ENCODE results near the gene BMAL1.
A peak's percentile ranks its signal among the peaks of the same experiment; 100 is the strongest.

Gene BMAL1

DNA sequence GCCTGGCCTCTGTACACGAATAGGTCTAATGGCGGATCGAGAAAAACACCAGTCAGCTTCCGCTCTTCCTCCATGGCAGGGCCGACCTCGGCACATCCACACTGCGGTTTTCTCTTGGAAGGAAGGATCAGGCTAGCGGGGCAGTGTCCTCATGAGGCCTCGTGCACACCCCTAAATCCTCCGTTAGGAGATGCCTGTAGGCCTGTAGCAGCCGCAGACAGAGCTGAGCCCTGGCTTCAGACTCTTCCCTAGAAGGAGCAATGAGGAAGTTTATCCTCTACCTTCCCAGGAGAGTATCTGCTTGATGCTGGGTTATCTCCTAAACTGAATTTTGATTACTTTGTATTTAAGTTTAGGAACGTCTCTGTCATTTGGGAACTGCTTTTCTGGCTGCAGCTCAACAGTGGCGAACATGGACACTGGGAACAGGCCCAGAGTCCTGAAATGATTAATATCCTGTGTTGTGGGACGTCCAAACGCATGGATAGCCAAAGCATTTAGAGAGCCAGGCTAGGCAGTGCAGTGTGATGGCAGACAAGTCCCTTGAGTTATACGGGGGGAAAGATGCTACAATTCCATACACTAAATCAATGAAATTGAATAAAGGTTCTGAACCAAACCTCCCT lies 16.5 kb upstream of the BMAL1 start:
- Histone ChIP-seq H3K9ac (ENCODE audit: low read depth in 1 of 2, low read length in 2 of 2) (no peak overlapping the region), H3K4me3 (ENCODE audit: low read depth in 1 of 2, low read length in 2 of 2) (no peak overlapping the region), H3K36me3 (ENCODE audit: control insufficient read depth in 1 of 2, insufficient read depth in 2 of 2, low read length in 2 of 2) (no peaks in the 10 kb centered on the region), H3K4me1 (ENCODE audit: control insufficient read depth in 1 of 2, insufficient read depth in 2 of 2, low read length in 2 of 2) (peaks cover 12 to 21% of the 10 kb centered on the region in 2 donors), H3K27ac (ENCODE audit: low read depth, low read length) (peak overlapping the region; percentile 41), H3K9me3 (ENCODE audit: control insufficient read depth in 1 of 2, low read length in 2 of 2) (no peaks in the 10 kb centered on the region), H3K27me3 (ENCODE audit: control insufficient read depth in 1 of 2, insufficient read depth in 2 of 2, low read length in 2 of 2) (no peaks in the 10 kb centered on the region)

DNA sequence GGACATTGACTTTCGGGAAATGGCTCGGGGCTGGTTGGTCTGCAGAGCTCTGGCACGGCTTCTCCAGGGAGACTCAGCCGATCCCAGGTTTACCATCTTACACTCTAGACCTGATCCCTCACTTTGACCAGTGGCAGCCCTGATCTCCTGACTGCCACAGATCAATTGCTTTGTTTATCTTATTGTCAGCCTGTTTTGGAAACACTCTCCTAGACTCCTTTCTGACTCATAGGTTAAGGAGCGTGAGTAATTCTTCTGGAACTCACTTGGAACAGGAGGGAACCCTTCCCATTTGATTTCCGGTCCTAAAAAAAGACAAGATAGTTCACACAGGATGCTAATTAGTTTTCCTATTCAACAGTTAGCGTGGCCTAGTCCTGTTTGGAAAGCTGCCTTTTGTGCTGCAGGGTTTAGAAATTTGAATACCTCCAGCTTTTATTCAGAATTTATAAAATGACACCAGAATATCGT lies 16.0 kb upstream of the BMAL1 start:
- H3K27me3 ChIP-seq (ENCODE audit: control insufficient read depth in 1 of 2, insufficient read depth in 2 of 2, low read length in 2 of 2): no peaks in the 10 kb centered on the region
- H3K4me3 ChIP-seq (ENCODE audit: low read depth in 1 of 2, low read length in 2 of 2): no peak overlapping the region

DNA sequence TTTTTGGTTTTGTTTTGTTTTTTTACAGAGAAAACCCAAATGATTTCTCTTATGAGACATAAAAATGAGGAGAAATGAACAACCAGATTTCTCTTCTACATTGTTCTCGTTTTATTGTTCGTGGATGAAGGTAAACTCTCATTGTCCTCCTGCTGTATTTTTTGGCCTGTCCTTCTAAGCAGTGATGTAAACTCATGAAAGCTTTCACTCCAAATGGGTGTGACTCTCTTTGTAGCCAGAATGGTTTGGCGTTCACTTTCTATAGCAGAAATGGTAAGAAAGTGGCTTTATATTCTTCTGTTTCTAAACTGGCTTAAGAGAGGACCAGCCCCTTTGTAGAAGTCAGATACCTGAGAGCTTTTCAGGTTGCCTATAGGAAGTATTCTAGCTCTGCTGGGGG lies 15.5 kb upstream of the BMAL1 start:
- H3K4me3 ChIP-seq (ENCODE audit: low read depth in 1 of 2, low read length in 2 of 2): no peak overlapping the region
- H3K36me3 ChIP-seq (ENCODE audit: control insufficient read depth in 1 of 2, insufficient read depth in 2 of 2, low read length in 2 of 2): no peaks in the 10 kb centered on the region
- H3K9ac ChIP-seq (ENCODE audit: low read depth in 1 of 2, low read length in 2 of 2): no peak overlapping the region
- no peaks in the 10 kb centered on the region for H3K9me3 ChIP-seq (ENCODE audit: control insufficient read depth in 1 of 2, low read length in 2 of 2)
- no peaks in the 10 kb centered on the region for H3K27me3 ChIP-seq (ENCODE audit: control insufficient read depth in 1 of 2, insufficient read depth in 2 of 2, low read length in 2 of 2)
- H3K27ac ChIP-seq (ENCODE audit: low read depth, low read length): no peak overlapping the region
- H3K4me1 ChIP-seq (ENCODE audit: control insufficient read depth in 1 of 2, insufficient read depth in 2 of 2, low read length in 2 of 2): peaks cover 12 to 21% of the 10 kb centered on the region in 2 donors

More for the DNA sequence above, 16.0 kb upstream of the BMAL1 start:
- H3K4me1 ChIP-seq (ENCODE audit: control insufficient read depth in 1 of 2, insufficient read depth in 2 of 2, low read length in 2 of 2): peaks cover 12 to 21% of the 10 kb centered on the region in 2 donors
- H3K27ac ChIP-seq (ENCODE audit: low read depth, low read length): no peak overlapping the region
- no peaks in the 10 kb centered on the region for H3K36me3 ChIP-seq (ENCODE audit: control insufficient read depth in 1 of 2, insufficient read depth in 2 of 2, low read length in 2 of 2)
- no peak overlapping the region for H3K9ac ChIP-seq (ENCODE audit: low read depth in 1 of 2, low read length in 2 of 2)
- no peaks in the 10 kb centered on the region for H3K9me3 ChIP-seq (ENCODE audit: control insufficient read depth in 1 of 2, low read length in 2 of 2)

DNA sequence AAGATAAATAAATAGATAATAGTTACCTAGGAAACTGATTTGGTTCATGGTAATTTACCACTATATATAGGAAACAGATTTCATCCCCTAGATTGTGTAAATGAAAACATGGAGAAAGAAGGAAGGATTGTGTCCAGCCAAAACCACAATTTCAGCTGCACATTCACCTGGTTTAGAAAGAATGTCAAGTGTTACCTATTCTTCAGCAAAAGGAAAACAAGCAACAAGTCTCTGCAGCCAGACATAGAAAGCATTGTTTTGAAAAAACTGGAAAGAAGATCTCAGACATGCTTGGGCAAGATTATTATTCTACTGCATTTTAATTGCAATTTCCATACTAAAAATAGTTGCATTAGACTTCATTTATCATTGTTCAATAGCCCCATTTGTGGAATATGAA lies 8.8 kb upstream of the BMAL1 start:
- Histone ChIP-seq H3K36me3 (ENCODE audit: control insufficient read depth in 1 of 2, insufficient read depth in 2 of 2, low read length in 2 of 2) (no peaks in the 10 kb centered on the region), H3K9ac (ENCODE audit: low read depth in 1 of 2, low read length in 2 of 2) (no peak overlapping the region), H3K27ac (ENCODE audit: low read depth, low read length) (no peak overlapping the region), H3K9me3 (ENCODE audit: control insufficient read depth in 1 of 2, low read length in 2 of 2) (no peaks in the 10 kb centered on the region), H3K27me3 (ENCODE audit: control insufficient read depth in 1 of 2, insufficient read depth in 2 of 2, low read length in 2 of 2) (no peaks in the 10 kb centered on the region), H3K4me1 (ENCODE audit: control insufficient read depth in 1 of 2, insufficient read depth in 2 of 2, low read length in 2 of 2) (peaks cover 3 to 10% of the 10 kb centered on the region in 2 donors), H3K4me3 (ENCODE audit: low read depth in 1 of 2, low read length in 2 of 2) (no peak overlapping the region)

DNA sequence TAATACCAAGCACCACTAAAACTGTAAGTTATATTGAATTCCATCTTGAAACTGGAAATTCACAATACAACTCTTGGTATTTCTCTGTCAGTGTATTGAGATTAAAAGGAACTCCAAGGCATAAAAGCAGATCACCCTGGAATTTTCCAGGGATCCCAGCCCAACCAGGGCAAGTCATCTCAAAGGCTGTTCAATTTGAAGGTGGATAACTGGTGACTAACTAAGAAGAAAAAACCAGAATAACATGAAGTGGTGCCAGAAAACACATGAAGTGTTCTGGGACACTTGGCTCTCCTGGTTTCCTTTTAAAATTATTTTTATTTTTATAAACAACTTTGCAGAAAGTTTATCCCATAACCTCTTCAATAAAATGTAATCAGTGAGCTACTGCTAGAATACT lies 7.8 kb upstream of the BMAL1 start:
- Histone ChIP-seq H3K27ac (ENCODE audit: low read depth, low read length) (no peak overlapping the region), H3K4me1 (ENCODE audit: control insufficient read depth in 1 of 2, insufficient read depth in 2 of 2, low read length in 2 of 2) (peaks cover 3 to 10% of the 10 kb centered on the region in 2 donors), H3K9me3 (ENCODE audit: control insufficient read depth in 1 of 2, low read length in 2 of 2) (no peaks in the 10 kb centered on the region), H3K27me3 (ENCODE audit: control insufficient read depth in 1 of 2, insufficient read depth in 2 of 2, low read length in 2 of 2) (peaks cover 0 to 4% of the 10 kb centered on the region in 2 donors), H3K9ac (ENCODE audit: low read depth in 1 of 2, low read length in 2 of 2) (no peak overlapping the region), H3K36me3 (ENCODE audit: control insufficient read depth in 1 of 2, insufficient read depth in 2 of 2, low read length in 2 of 2) (no peaks in the 10 kb centered on the region), H3K4me3 (ENCODE audit: low read depth in 1 of 2, low read length in 2 of 2) (no peak overlapping the region)

DNA sequence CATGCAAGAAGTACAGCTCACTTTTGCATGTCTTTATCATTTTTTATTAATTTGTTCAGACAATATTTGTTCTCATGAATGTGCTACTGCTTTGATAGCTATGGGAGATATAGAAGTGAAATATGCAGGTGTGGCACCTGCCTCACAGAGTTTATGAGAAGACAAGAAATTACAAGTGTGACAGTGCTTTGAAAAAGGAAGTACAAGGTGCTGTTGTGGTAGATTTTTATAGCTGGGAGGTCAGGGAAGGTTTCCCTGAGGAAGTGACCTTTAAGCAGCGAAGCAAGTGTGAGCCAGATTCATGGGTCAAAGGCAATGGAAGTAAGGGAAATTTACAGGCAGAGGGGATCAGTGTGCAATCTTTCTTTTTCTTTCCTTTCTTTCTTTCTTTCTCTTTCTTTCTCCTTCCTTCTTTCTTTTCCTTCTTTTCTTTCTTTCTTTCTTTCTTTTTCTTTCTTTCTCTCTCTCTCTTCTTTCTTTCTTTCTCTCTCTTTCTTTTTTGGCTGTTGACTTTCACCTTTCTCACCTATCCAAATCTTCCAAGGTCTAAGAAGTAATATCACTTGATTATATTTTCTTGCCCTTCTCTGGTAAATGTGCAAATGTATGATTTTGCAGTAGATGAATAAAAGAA lies 6.4 kb upstream of the BMAL1 start:
- Histone ChIP-seq H3K9ac (ENCODE audit: low read depth in 1 of 2, low read length in 2 of 2) (no peak overlapping the region), H3K27me3 (ENCODE audit: control insufficient read depth in 1 of 2, insufficient read depth in 2 of 2, low read length in 2 of 2) (peaks cover 0 to 11% of the 10 kb centered on the region in 2 donors), H3K4me3 (ENCODE audit: low read depth in 1 of 2, low read length in 2 of 2) (no peak overlapping the region), H3K36me3 (ENCODE audit: control insufficient read depth in 1 of 2, insufficient read depth in 2 of 2, low read length in 2 of 2) (no peaks in the 10 kb centered on the region), H3K27ac (ENCODE audit: low read depth, low read length) (no peak overlapping the region), H3K4me1 (ENCODE audit: control insufficient read depth in 1 of 2, insufficient read depth in 2 of 2, low read length in 2 of 2) (peaks cover 7 to 10% of the 10 kb centered on the region in 2 donors), H3K9me3 (ENCODE audit: control insufficient read depth in 1 of 2, low read length in 2 of 2) (no peaks in the 10 kb centered on the region)

DNA sequence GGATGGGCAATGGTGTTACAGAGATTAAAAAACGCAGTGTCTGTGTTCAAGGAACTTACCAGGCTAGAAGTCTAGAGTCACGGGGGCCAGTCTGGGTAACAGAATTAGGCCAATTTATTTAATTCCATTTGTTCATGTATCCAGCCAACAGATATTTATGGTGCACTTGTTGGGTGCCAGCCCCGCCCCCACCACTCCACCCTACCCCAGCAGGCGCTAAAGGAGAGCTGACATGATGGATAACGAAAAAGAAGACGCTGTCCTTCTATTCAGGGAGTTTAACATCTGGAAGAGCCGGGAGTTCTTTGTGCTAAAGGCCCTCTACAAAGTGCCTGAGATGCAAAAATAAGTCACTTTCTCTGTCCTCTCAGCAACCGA lies 1.1 kb upstream of the BMAL1 start:
- H3K27me3 ChIP-seq (ENCODE audit: control insufficient read depth in 1 of 2, insufficient read depth in 2 of 2, low read length in 2 of 2): peaks cover 3 to 11% of the 10 kb centered on the region in 2 donors
- no peaks in the 10 kb centered on the region for H3K36me3 ChIP-seq (ENCODE audit: control insufficient read depth in 1 of 2, insufficient read depth in 2 of 2, low read length in 2 of 2)
- H3K9me3 ChIP-seq (ENCODE audit: control insufficient read depth in 1 of 2, low read length in 2 of 2): no peaks in the 10 kb centered on the region
- peak overlapping the region; percentile 83 to 94 for H3K4me3 ChIP-seq (ENCODE audit: low read depth in 1 of 2, low read length in 2 of 2)
- H3K4me1 ChIP-seq (ENCODE audit: control insufficient read depth in 1 of 2, insufficient read depth in 2 of 2, low read length in 2 of 2): peaks cover 17 to 21% of the 10 kb centered on the region in 2 donors
- no peak overlapping the region for H3K27ac ChIP-seq (ENCODE audit: low read depth, low read length)
- peak overlapping the region; percentile 50 to 83 for H3K9ac ChIP-seq (ENCODE audit: low read depth in 1 of 2, low read length in 2 of 2)

DNA sequence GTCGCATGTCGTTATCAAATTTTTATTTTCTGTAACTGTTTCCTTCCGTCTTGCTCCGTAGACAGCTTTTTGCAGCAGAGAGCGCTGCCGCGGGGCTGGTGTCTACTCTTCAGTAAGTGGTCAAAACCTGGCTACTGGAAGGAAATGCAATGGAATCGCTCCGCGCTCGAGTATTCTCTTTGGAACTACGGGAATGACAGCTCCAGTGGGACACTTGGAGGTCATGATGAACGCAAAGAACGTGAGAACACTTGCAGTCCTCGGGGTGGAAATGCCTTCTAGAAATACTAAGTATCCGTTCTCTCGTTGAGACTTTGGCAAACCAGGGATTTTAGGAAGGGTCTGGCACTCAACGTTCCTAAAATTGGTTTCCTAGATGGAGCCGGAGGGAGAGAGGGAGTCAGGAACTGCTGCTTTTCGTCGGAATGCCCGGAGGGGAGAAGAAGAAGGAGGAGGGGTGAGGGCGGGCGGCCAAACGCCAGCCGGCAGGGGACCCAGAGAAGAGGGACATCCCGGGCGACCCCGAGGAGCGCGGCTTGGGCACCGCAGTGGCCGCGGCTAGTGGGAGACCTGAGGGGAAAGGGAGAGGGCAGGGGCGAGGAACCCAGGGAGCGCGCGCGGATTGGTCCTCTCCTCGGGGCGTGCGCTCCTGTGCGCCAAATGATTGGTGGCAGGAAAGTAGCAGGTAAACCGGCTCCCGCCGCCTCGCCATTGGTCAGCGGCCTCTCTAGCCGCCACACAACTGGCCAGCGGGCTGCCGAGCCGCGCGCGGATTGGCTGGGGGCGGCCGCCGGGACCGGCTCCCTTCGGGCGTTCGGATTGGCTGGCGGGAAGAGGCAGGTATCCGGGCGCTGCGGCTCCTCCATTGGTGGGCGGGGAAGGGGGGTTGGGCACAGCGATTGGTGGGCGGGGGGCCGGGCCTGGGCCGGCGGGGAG lies 490 bp upstream of the BMAL1 start:
- Histone ChIP-seq H3K27me3 (ENCODE audit: control insufficient read depth in 1 of 2, insufficient read depth in 2 of 2, low read length in 2 of 2) (peaks cover 3 to 11% of the 10 kb centered on the region in 2 donors), H3K36me3 (ENCODE audit: control insufficient read depth in 1 of 2, insufficient read depth in 2 of 2, low read length in 2 of 2) (no peaks in the 10 kb centered on the region), H3K9me3 (ENCODE audit: control insufficient read depth in 1 of 2, low read length in 2 of 2) (no peaks in the 10 kb centered on the region), H3K4me1 (ENCODE audit: control insufficient read depth in 1 of 2, insufficient read depth in 2 of 2, low read length in 2 of 2) (peaks cover 12 to 18% of the 10 kb centered on the region in 2 donors), H3K4me3 (ENCODE audit: low read depth in 1 of 2, low read length in 2 of 2) (peak overlapping the region; percentile 90 to 94), H3K9ac (ENCODE audit: low read depth in 1 of 2, low read length in 2 of 2) (peak overlapping the region; percentile 50 to 83), H3K27ac (ENCODE audit: low read depth, low read length) (peak overlapping the region; percentile 53)

DNA sequence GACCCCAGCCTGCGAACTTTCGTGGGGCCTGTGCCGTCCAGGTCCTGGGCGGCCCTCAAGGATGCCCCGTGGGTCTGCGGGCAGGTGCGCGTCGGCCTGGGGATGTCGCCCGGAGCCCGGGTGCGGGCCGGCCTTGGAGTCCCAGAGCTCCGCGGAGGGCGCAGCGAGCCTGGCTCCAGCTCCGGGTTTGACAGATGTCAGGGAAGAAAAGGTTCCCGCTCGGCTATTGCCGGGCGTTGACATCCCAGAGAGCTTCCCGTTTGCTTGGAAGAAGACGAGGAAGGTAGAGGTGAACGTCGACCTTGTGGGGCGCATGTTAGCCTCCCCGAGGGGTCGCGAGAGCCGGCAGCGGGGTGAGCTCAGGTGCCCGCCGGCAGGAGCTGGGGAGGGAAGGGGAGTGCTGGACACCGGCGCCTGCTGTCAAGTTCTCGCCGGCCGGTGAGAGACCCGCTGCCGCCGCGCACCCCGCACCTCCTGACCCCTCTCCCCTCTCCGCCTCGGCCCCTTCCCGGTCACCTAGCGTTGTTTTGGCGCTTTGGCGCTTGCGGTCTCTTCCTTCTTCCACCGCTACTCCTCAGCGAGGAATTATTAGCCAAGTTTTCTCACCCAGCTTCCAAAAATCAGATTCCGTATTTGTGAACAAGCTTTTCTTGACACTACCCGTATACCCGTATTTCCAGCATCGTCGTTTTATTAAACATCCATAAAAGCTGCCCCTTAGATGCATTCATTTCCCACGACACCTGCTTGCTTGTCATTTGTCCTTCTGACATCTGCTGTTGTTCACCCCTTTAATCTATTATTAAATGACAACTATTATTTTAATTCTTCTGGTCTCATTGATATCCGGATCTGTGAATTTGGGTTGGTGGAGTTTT lies 1.3 kb downstream of the BMAL1 start:
- Histone ChIP-seq H3K4me1 (ENCODE audit: control insufficient read depth in 1 of 2, insufficient read depth in 2 of 2, low read length in 2 of 2) (peaks cover 12 to 18% of the 10 kb centered on the region in 2 donors), H3K4me3 (ENCODE audit: low read depth in 1 of 2, low read length in 2 of 2) (peak overlapping the region; percentile 90 to 91), H3K36me3 (ENCODE audit: control insufficient read depth in 1 of 2, insufficient read depth in 2 of 2, low read length in 2 of 2) (no peaks in the 10 kb centered on the region), H3K27me3 (ENCODE audit: control insufficient read depth in 1 of 2, insufficient read depth in 2 of 2, low read length in 2 of 2) (peaks cover 3 to 11% of the 10 kb centered on the region in 2 donors), H3K27ac (ENCODE audit: low read depth, low read length) (no peak overlapping the region), H3K9ac (ENCODE audit: low read depth in 1 of 2, low read length in 2 of 2) (peak overlapping the region; percentile 78 to 82), H3K9me3 (ENCODE audit: control insufficient read depth in 1 of 2, low read length in 2 of 2) (no peaks in the 10 kb centered on the region)

Measured in duodenal mucosa (tissue), 2 donors.